ENCODE data around the gene NDUFAF3.

- TF ChIP-seq, protein P1, sequence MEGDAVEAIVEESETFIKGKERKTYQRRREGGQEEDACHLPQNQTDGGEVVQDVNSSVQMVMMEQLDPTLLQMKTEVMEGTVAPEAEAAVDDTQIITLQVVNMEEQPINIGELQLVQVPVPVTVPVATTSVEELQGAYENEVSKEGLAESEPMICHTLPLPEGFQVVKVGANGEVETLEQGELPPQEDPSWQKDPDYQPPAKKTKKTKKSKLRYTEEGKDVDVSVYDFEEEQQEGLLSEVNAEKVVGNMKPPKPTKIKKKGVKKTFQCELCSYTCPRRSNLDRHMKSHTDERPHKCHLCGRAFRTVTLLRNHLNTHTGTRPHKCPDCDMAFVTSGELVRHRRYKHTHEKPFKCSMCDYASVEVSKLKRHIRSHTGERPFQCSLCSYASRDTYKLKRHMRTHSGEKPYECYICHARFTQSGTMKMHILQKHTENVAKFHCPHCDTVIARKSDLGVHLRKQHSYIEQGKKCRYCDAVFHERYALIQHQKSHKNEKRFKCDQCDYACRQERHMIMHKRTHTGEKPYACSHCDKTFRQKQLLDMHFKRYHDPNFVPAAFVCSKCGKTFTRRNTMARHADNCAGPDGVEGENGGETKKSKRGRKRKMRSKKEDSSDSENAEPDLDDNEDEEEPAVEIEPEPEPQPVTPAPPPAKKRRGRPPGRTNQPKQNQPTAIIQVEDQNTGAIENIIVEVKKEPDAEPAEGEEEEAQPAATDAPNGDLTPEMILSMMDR (conservative IDR thresholded peaks at IDR 0.05; ENCODE audit: low read depth in 2 of 2) = no peak
- TF ChIP-seq, protein P2, sequence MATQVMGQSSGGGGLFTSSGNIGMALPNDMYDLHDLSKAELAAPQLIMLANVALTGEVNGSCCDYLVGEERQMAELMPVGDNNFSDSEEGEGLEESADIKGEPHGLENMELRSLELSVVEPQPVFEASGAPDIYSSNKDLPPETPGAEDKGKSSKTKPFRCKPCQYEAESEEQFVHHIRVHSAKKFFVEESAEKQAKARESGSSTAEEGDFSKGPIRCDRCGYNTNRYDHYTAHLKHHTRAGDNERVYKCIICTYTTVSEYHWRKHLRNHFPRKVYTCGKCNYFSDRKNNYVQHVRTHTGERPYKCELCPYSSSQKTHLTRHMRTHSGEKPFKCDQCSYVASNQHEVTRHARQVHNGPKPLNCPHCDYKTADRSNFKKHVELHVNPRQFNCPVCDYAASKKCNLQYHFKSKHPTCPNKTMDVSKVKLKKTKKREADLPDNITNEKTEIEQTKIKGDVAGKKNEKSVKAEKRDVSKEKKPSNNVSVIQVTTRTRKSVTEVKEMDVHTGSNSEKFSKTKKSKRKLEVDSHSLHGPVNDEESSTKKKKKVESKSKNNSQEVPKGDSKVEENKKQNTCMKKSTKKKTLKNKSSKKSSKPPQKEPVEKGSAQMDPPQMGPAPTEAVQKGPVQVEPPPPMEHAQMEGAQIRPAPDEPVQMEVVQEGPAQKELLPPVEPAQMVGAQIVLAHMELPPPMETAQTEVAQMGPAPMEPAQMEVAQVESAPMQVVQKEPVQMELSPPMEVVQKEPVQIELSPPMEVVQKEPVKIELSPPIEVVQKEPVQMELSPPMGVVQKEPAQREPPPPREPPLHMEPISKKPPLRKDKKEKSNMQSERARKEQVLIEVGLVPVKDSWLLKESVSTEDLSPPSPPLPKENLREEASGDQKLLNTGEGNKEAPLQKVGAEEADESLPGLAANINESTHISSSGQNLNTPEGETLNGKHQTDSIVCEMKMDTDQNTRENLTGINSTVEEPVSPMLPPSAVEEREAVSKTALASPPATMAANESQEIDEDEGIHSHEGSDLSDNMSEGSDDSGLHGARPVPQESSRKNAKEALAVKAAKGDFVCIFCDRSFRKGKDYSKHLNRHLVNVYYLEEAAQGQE (IDR thresholded peaks at IDR 0.05; ENCODE audit: unreplicated experiment) = no peak
- no peak for TF ChIP-seq JUNB (IDR thresholded peaks at IDR 0.05; ENCODE audit: unreplicated experiment)
- no peak for TF ChIP-seq POLR2AphosphoS5 (IDR thresholded peaks at IDR 0.05; ENCODE audit: low read depth)
- no peak for TF ChIP-seq EZH2phosphoT487 (IDR thresholded peaks at IDR 0.05; ENCODE audit: unreplicated experiment)
- no peak for TF ChIP-seq CREB1 (CRISPR knock-in tag; IDR thresholded peaks at IDR 0.05; ENCODE audit: low read depth)
- no peak for TF ChIP-seq STAT1 (IDR thresholded peaks at IDR 0.05; ENCODE audit: unreplicated experiment)
- TF ChIP-seq EZH2 (IDR thresholded peaks at IDR 0.05; ENCODE audit: low read depth, unreplicated experiment) = no peak
- TF ChIP-seq ETS1 (IDR thresholded peaks at IDR 0.05) = no peak
- no peak for TF ChIP-seq ZNF114 (CRISPR knock-in tag; IDR thresholded peaks at IDR 0.05)
- TF ChIP-seq ZNF331 (CRISPR knock-in tag; IDR thresholded peaks at IDR 0.05; ENCODE audit: low read depth) = no peak
Measured at GRCh38 chr3:49032646-49033304, 10.9 kb downstream of the NDUFAF3 start.
